Glomerular endothelial cell (primary cell): Measurements from ENCODE around the gene NVL. TPM values are rescaled to one million over a fixed set of nuclear protein-coding genes. Genes with fewer than 3 reads are reported as not detected.

Experiments used
- DNase-seq: peaks from one replicate; pipeline ENCODE4 v3.0.0-alpha.2; 2011; ENCODE audit warnings: low read depth, low spot score; ENCODE audit errors: extremely low read depth
- total RNA-seq: library from RNA; depleted of rRNA; stranded (reverse); fragments of >200 nt; gene quantifications from 2 replicates; pipeline ENCODE4 v1.2.3, GENCODE V29; 2015

Gene NVL
- total RNA-seq, 1 donor from 2014 or later: 28.4 TPM

DNA sequence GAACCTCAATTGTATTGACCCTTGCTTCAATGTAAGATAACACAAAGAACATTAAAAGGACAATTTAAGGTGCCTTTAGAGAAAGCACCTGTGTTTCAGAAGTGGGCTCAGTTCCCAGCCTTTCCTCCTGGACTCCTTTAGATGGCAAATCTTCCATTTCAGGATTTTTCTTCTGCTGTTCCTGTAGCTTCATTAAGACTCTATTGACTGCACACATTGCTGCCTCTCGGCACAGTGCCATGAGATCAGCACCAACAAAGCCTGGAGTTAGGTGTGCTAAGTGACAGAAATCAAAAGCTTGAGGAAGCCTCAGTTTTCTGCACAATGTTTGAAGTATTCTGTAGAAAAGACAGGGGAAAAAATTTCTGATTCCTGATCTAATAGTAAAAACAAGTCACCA is 40.6 kb downstream of the NVL start:
- DNase-seq: no peak

DNA sequence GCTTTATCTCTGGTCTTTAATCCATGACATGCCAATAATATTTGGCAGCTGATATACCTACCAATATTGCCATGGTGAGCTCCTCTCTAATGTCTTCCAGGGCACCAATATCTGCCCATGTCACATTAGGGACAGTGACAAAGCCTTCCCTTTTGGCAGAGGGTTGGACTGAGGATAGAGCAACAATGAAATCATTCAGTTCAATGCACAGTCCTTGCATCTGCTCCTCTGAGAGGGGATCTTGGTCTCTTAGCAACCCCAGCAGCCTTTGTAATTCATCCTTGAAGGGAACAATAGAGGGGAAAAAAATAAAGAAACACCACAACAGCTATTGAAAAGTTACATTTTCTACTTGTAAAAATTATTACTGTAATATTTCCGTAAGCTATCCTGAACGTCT is 42.3 kb downstream of the NVL start:
- no peak for DNase-seq

DNA sequence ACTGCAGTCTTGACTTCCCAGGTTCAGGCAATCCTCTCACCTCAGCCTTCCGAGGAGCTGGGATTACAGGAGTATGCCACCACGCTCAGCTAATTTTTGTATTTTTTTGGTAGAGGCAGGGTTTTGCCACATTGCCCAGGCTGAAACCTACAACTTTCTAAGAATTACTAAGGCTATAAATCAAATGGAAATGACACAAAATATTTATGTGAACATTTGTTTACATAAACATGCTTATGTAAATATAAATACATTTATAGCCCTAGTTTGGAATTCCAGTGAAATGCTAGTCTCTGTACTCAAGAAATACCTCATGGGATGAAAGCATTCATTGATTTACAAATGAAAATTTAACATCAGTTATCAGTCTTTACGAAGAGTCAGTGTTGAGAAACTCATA is 47.8 kb downstream of the NVL start:
- DNase-seq: no peak

DNA sequence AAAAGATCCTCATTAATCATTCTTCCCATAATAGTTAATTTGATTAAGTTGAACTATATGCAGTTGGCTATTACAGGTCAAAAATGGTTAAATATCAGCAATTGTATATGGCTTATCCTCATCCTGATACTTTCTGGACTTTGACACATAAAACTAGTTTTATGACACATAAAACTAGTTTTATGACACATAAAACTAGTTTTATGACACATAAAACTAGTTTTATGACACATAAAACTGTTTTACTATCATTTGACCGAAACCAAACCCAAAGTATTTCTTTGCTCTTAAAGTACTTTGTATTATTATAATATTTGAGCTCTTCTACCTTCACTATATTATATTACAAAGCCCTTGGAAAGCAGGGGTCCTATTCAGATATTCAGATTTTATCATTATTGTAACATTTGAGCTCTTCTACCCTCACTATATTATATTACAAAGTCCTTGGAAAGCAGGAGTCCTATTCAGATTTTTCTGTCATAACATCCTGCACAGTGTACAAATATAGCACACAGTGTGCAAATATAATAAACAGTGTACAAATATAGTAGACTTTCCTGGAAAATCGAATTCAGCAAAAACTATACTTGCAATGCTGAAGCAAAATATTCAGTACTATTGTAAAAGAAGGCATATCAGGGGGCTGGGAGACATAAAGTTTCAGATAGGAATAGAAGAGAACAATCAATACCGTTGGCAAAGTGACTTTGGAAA is 53.0 kb downstream of the NVL start:
- DNase-seq: no peak

DNA sequence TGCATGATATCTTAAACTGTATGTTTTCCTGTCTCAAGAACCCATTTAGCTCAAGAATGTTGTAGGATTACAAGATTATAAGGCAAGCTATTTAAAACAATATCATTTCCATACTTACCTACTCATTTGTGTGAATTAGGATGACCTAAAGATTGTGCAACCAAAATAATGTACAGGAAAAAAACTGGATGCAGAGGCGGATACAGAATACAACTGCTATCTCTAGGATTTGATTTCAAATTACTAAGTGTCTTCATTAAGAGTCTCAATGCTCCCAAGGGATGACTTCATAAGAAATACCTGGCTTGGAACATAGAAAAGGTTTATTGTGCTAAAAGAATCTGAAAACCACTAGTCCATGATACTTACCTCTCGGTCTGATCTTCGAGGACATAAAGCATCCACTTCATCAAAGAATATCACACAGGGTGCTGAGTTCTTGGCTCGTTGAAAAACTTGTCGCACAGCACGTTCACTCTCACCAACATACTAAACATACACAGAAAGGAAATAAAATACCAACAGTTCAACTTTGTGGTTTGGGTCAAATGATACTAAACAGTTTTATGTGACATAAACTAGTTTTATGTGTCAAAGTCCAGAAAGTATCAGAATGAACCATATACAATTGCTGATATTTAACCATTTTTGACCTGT is 54.9 kb downstream of the NVL start:
- no peak for DNase-seq

DNA sequence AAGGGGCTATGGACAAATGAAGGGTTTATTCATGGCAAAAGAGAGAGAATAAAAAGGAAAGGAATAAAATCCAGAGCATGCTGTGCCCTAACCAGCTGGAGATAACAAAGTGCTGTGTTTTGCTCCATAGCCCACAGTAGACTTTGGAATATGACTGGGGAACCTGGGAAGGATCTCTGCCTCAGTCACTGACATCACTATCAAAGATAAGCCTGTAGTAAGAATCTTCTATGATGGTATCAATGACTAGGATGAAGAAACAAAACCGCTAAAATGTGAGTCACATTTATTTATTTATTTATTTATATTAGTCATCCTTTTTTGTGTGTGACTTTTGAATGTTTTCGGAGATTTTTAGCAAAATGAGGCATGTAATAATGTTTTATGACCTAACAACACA is 56.3 kb downstream of the NVL start:
- DNase-seq: no peak

DNA sequence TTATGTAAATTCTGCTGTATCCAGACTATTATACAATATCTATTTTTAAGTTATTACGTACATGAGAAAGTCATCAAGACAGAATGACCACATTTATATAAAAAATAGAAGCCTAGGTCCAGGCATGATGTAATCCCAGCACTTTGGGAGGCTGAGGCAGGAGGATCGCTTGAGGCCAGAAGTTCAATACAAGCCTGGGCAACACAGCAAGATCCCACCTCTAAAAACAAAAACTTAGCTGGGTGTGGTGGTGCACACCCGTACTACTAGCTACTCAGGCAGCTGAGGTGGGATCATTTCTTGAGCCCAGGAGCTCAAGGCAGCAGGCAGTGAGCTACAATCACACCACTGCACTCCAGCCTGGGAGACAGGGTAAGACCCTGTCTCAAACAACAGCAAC is 58.9 kb downstream of the NVL start:
- no peak for DNase-seq

DNA sequence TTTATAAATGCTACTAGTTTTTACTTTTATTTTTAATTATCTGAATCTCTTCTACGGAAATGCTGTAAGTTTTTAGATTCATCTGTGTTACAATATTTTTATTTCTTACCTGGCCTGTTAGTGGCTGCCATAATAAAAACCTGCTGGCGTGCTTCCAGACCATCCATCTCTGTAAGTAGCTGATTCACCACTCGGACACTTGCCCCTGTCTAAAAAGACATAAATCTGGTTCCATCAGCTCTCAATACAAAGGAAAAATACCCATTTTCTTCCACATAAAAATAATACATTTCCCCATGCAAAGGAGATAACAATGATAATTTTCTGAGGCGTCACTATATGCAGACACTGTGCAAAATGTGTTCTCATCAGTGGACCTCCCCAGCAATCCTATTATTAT is 62.0 kb downstream of the NVL start:
- DNase-seq: no peak

DNA sequence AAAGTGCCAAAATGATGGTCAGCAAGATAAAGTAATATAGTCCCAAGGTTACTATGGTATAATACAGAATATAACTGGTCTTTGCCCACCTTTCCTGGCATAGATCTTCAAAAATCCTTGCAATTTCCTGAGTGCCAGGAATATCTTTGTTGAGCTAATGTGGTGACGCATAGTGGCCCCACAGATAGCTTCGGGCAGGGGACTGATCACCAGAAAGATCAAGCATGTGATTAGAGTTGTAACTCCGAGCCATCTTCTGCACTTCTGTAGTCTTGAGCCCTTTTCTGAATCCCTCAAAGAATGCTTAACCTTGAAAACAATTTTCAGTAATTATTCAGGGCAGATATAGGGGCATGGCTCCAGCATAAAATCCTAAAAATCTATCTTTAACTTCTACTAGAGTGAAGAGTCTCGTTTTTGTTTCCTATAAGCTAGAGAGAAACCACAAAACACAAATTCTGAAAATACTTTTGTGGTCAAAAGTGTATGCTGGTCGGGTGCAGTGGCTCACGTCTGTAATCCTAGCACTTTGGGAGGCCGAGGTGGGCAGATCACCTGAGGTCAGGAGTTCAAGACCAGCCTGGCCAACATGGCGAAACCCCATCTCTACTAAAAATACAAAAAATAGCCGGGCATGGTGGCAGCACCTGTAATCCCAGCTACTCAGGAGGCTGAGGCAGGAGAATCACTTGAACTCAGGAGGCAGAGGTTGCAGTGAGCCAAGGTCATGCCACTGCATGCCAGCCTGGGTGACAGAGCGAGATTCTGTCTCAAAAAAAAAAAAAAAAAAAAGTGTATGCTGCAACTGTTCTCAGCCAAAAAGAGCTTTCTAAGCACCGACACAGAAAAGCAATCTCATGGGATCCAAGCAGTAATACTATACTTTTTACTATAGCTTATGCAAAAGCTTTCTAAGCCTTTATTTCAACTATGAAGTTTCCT is 62.8 kb downstream of the NVL start:
- DNase-seq: no peak

DNA sequence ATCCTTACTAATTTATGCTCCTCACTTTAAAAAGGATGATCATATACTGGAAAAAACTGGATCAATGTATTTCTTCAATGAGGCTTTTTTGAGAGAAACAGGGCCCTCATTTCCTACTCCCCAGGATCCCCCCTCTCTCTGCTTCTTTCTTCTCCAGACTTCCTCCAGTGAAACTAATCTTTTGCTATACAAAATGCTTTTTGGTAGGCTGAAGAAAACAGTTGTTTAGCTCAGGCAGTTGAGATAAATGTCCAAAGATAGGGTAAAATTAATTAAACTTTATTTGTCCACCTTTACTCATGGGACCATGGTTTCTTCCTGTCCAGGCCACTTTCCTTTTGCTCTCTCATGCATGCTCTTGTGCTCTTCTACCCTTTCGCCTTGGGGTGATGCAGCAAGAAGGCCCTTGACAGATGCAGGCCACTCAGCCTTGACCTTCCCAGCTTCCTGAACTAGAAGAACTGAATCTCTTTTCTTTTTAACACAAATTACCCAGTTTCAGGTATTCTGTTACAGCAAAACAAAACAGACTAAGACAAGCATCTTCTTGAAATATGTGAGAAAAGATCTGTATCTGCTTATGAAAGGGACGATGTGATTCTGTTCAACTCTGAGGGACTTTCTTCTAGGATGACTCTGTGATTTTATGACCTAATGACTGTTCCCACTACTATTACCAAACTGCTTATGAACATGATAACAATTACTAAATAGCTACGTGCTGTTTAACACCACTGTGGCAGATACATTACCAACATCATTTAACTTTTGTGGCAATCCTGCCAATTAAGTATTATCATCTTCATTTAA is 63.7 kb downstream of the NVL start:
- DNase-seq: no peak

DNA sequence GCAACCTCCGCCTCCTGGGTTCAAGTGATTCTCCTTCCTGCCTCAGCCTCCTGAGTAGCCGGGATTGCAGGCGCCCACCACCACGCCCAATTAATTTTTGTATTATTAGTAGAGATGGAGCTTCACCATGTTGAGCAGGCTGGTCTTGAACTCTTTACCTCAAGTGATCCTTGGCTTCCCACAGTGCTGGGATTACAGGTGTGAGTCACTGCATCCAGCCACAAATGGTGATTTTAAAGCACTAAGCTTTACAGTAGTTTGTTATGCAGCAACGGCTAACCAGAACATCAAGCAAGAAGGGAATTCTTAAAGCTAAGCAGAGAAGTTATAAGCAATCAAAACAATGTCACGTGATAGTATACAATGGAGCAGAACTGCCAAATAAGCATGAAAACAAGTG is 65.7 kb downstream of the NVL start:
- DNase-seq: no peak

DNA sequence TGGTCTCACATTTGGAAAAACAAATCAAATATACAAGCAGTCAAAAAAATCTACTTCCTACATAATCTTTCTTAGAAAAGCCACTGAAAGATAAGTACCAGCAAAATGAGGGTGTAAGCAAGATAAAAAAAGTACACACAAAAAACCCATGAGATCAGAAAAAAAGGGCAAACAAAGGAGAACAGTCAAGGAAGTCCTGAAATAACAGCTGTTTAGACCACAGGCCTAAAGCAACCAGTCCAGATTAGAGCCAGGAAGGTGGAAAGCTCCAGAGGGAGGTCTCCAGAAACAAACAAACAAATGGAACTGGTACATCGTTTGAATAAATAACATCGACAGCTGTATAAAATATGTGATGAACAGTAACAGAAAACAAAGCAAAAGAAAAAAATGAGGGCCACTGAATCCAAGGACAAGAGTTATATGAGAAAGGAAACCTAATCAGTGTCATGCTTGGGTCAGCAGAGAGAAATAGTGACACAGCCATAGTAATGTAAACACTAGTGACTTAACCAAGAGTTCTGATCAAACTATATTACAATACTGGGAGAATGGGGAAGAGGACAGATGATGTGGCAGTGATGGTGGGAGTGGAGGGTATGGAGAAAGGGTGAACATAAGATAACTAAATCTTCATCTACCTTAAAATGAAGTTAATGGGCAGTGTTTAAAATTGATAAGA is 67.5 kb downstream of the NVL start:
- DNase-seq: peak; percentile 58

DNA sequence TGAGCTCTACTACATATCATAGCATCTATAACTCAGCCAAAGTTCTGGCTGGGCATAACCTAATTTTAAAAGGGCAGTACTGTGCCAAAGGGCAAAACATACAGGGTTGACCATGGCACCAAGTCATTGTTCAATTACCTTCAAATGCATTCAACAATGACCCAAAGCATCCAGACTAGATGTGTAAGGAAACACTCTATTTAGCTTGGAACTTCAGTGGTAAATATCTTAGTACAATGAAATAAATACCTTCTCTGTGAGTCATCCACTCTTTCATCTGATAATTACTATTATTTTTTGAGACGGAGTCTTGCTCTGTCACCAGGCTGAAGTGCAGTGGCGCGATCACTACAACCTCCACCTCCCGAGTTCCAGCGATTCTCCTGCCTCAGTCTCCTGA is 70.0 kb downstream of the NVL start:
- no peak for DNase-seq

DNA sequence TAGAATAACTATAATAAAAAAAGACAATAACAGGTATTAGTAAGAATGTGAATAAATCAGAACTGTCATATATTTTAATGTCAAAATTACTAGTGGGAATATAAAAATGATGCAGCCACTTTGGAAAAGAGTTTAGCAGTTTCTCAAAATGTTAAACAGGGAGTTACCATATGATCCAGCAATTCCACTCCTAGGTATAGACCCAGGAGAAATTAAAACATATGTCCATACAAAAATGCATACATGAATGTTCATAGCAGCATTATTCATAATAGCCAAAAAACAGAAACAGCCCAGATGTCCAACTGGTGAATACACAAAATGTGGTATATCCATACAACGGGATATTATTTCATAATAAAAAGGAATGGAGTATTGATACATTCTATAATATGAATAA is 71.6 kb downstream of the NVL start:
- DNase-seq: no peak

DNA sequence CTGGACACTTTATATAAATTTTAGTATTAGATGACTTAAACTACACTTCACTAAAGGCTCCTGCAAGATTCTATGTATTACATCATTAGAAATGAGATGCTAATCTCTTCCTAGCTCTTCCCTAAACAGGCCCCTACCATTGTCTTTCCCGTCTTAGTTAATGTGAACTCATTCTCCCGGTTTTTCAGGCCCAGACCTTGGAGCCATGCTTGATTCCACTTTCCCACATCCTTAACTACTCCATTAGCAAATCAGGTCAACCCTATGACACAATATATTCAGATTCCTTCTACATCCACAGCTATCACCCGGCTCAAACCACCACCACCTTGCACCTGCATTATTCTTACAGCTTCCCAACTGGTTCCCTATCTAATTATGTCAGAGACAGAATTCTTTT is 73.3 kb downstream of the NVL start:
- no peak for DNase-seq

DNA sequence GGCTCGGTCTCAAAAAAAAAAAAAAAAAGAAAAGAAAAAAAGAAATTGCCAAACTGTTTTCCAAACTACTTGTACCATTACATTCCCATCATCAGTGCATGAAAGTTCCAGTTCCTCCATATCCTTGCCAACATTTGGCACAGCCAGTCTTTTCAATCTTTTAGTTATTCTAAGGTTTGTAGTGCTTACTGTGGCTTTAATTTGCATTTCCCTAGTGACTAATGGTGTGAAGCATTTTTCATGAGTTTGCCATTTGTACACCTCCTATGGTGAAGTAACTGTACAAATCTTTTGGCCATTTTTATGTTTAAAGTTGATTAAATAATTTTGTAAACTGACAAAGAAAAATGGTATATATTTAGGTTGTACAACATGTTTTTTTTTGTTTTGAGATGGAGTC is 76.3 kb downstream of the NVL start:
- DNase-seq: no peak

DNA sequence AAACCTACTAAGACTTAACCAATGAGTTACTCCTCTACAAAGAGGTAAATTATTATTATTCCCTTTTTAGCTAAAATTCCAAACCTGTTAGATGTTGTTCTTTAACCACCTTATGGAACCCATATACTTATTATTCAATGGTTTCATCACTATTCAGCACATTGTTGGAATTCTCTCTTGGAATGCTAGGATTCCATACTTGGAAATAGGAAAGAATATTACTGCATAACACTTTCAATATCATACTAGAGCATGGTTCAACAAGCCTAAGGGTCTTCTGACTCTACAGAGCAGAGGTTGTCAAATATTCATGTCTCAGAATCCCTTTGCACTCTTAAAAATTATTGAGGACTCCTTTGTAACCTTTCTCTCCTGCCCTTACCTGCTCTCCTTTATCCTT is 77.5 kb downstream of the NVL start:
- DNase-seq: no peak

DNA sequence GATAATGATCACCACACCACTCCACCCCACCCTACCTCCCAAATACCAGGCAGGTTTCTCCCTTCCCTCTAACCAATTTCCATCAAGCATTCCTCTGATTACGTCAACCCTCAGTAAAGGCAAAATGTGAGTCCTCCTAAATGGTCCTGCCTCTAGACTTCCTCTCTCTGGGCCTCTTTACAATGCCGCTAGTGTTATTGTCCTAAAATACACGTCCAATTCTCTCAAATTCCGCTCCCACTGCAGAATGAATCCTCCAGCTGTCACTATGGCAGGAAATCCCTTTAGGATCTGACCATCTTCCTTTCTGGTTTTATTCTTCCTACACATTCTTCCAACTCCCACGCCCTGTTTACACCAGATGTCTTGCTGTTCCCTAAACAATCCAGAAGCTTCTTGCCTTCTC is 78.2 kb downstream of the NVL start:
- no peak for DNase-seq

DNA sequence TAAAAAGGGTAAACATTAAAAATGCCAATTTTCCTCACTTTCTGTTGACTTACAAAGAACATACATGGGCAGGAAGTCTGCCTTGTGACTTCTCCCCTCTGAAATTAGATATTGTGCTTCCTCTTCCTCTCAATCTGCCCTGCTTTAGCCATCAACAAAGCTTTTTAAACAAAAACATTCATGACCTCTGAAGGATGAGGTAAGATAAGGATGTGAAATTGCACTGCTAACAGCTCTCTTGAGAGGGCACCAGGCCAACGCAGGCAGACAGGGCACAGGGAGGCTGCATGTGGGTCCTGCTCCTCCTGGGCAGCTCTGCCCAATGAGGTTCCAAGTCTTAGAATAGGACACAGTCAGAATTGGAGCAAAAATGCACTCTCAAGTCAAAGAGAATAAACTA is 84.8 kb downstream of the NVL start:
- peak; percentile 89 for DNase-seq

DNA sequence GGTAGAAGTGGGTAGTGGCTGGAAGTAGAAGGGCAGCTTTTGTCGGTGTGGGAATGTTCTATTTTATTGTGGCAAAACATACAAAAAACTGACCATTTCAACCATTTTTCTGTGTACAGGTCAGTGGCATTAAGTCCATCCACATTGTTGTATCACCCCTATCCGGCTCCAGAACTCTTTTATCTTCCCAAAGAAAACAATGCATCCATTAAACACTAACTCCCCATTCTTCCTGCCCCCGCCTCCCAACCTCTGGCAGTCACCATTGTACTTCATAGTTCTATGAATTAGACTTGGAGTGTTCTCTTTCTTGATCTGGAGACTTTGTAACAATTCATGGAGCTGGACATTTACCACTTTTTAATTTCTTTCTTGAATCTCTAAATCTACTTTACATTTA is 91.2 kb downstream of the NVL start:
- DNase-seq: no peak
